Upper lobe of left lung (tissue), 4 donors: ENCODE results near the gene GMIP.

Source experiments
- CTCF ChIP-seq, 6 experiments: fragments of 450-650 bp in 4 of 6; fragments of 200-600 bp in 2 of 6; sonication (generic) in 2 of 6; IDR thresholded peaks; one replicate each; pipeline ENCODE4 v1.5.1; 2016 to 2019; ENCODE audit warnings: antibody characterized with exemption in 6 of 6
- POLR2A ChIP-seq, 4 donors: fragments of 450-650 bp; IDR thresholded peaks; one replicate each; pipeline ENCODE4 v1.5.1; 2016 to 2017; ENCODE audit warnings: antibody characterized with exemption in 4 of 4, mild to moderate bottlenecking in 2 of 4
- POLR2AphosphoS5 ChIP-seq, 2 donors: sonication (generic); formaldehyde crosslinking; IDR thresholded peaks; one replicate each; pipeline ENCODE4 v1.5.1; 2017; ENCODE audit warnings: antibody characterized with exemption in 2 of 2

GRCh38 chr19:19591133-19591825 is 52.2 kb downstream of the GMIP start:
- TF ChIP-seq CTCF (IDR thresholded peaks at IDR 0.05) (no peak), POLR2A (IDR thresholded peaks at IDR 0.05) (no peak), POLR2AphosphoS5 (IDR thresholded peaks at IDR 0.05) (peak; percentile 34 to 65)
